Activated CD4-positive, alpha-beta T cell treated with anti-CD3 and anti-CD28 coated beads, Interleukin-2, Interleukin-6, amounts not matched to agents 100 ng/mL and 50 ng/mL, durations not matched to agents 16 hours and 8 hours (primary cell): ENCODE results near the gene URI1.
A peak's percentile ranks its signal among the peaks of the same experiment; 100 is the strongest.
"Not testable (repeated sequence)": the region's sequence is repeated elsewhere in the genome, so short reads cannot be mapped to it uniquely, and the experiment has no call there.

Source experiments
- DNase-seq: peaks from one replicate; pipeline ENCODE4 v3.0.0-alpha.2; 2020

The URI1 gene, protein sequence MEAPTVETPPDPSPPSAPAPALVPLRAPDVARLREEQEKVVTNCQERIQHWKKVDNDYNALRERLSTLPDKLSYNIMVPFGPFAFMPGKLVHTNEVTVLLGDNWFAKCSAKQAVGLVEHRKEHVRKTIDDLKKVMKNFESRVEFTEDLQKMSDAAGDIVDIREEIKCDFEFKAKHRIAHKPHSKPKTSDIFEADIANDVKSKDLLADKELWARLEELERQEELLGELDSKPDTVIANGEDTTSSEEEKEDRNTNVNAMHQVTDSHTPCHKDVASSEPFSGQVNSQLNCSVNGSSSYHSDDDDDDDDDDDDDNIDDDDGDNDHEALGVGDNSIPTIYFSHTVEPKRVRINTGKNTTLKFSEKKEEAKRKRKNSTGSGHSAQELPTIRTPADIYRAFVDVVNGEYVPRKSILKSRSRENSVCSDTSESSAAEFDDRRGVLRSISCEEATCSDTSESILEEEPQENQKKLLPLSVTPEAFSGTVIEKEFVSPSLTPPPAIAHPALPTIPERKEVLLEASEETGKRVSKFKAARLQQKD

DNA sequence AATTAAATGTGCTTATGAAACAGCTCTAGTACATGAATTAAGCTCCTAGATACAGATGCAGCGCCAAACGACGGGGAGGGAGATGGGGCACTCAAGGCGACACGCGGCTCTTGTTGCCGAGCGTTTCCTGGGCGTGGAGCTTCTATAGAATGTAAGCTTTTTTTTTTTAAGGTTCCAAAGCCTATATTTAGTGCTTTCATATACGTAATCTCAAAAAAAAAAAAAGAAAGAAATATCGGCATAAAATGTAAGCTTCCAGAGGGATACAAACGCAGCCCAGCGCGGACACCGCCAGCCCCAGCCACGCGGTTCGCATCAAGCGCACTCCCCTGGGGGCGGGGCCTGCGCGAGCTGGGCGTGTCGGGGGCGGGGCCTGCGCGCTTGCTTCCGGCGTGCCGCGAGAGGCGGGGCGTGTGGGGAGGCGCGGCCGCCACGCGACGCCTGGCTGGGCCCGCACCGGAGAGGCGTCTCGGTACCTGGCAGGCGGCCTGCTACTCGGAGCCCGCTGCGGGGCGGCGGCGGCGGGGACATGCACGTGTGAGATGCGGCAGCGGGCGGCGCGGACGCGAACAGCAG, at the start of gene URI1:
Gene URI1, plus strand, starts transcription at position 412 of the 576 bp plus-strand sequence. CDS start 309 bp downstream, outside the sequence.
- DNase-seq: peak; percentile 96

- no peak for DNase-seq
These were observed 48.3 kb upstream of the URI1 start for GRCh38 chr19:29893606-29894284.

DNA sequence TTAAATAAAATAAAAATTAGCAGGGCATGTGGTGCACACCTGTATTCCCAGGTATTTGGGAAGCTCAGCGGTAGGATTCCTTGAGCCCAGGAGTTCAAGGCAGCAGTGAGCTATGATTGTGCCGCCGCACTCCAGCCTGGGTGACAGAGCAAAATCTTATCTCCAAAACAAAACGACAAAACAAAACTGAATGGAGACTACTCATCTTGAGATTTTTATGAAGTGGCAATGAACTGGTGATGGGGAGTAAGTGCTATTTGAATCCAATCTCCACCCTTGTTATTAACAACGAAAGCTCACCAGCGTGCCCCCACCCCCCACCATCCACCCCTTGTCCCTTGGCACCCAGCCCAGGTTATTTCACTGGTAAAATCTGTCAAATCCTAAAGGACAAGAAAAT, 45.2 kb upstream of the URI1 start:
- DNase-seq: no peak

GRCh38 chr19:29897466-29897865, 44.6 kb upstream of the URI1 start:
- DNase-seq: no peak

GRCh38 chr19:29904017-29904416, 38.0 kb upstream of the URI1 start:
- no peak for DNase-seq

- no peak for DNase-seq
These were observed 32.8 kb upstream of the URI1 start for GRCh38 chr19:29908963-29909944.

- no peak for DNase-seq
These were observed 27.1 kb upstream of the URI1 start for GRCh38 chr19:29914933-29915332.

GRCh38 chr19:29915832-29916231, 26.2 kb upstream of the URI1 start:
- DNase-seq: not testable (repeated sequence)

GRCh38 chr19:29917911-29918310, 24.1 kb upstream of the URI1 start:
- DNase-seq: no peak

DNA sequence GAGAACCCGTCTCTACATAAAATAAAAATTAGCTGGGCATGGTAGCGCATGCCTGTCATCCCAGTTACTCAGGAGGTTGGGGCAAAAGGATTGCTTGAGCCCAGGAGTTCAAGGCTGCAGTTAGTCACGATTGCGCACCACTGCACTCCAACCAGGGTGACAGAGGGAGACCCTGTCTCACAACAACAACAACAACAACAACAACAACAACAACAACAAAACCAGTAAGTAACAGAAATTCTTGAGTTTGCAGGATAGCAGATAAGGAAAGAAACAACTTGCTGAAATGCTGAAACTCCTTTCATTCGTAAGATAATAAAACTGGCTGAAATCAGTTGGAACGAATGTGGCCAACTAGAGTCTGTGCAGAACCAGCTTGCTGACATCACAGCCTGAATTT, 23.1 kb upstream of the URI1 start:
- no peak for DNase-seq

DNA sequence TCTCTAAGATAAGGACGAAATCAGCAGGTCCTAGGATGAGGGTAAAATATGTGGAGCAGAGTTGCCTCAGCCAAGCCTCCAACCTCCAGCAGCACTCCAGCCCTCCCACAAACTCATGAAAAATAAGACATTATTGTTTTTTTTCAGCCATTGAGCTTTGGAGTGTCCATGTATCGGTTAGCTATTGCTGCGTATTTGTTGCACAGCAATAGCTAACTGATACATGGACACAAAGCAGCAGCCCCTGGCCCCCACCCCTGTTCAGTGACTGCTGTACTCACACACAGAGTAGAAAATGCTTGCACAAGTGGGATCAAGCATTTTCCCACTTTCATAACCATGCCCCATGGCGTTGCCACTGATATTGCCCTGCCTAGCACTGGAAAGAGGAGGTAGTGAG, 19.1 kb upstream of the URI1 start:
- no peak for DNase-seq

- no peak for DNase-seq
These were observed 18.4 kb upstream of the URI1 start for GRCh38 chr19:29923653-29924052.

DNA sequence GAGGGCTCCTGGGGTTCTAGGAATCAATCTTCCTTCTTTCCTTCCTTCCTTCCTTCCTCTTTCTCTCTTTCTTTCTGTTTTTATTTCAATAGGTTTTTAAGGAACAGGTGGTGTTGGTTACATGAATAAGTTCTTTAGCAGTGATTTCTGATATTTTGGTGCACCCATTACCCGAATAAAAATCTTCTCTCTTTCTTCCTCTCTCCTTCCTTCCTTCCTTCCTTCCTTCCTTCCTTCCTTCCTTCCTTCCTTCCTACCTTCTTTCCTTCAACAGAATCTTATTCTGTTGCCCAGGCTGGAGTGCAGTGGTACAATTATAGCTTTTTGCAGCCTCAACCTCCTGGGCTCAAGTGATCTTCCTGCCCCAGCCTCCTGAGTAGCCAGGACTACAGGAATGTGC, 16.0 kb upstream of the URI1 start:
- DNase-seq: no peak

GRCh38 chr19:29926801-29927200, 15.2 kb upstream of the URI1 start:
- DNase-seq: no peak

GRCh38 chr19:29927944-29928625, 14.0 kb upstream of the URI1 start:
- no peak for DNase-seq

DNA sequence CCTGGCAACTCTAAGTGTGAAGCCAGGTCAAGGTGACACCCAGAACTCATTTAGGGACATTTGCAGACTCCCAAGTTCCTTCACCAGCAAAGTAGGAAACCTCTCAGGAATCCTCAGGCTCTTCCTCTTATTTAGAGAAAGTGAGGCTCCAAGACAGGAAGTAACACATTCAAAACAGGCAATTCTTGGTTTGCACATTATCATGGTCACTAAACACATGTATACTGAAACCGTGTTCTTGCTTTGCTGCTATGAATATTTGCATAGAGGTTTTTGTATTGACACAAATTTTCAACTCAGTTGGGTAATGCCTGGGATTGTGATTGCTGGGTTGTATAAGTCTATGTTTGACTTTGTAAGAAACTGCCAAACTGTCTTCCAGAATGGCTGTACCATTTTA, 13.2 kb upstream of the URI1 start:
- no peak for DNase-seq

DNA sequence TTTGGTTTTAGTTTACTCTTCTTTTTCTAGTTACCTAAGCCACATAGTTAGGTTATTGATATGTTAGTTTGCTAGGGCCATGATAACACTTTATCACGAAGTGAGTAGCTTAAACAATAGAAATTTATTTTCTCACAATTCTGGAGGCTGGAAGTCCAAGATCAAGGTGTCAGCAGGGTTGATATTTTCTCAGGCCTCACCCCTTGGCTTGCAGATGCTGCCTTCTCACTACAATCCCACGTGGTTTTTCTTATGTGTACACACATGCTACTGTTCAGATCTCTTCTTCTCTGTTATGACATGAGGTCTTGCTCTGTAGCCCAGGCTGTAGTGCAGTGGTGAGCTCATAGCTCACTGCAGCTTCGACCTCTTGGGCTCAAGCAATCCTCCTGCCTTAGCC, 7.8 kb upstream of the URI1 start:
- DNase-seq: no peak

GRCh38 chr19:29934781-29935180, 7.3 kb upstream of the URI1 start:
- no peak for DNase-seq

DNA sequence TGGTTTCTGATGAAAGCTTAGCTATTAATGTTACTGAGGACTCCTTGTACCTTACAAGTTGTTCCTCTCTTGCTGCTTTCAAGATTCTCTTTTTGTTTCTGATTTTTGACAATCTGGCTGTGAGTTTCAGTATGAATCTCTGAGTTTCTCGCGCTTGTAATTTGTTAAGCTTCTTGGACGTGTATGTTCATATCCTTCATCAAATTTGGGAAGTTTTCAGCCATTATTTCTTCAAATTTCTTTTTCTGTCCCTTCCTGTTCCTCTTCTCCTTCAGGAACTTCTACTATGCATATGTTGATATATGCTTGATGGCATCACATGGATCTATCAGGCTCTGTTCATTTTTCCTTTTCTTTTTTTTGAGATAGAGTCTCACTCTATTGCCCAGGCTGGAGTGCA, 5.6 kb upstream of the URI1 start:
- no peak for DNase-seq

DNA sequence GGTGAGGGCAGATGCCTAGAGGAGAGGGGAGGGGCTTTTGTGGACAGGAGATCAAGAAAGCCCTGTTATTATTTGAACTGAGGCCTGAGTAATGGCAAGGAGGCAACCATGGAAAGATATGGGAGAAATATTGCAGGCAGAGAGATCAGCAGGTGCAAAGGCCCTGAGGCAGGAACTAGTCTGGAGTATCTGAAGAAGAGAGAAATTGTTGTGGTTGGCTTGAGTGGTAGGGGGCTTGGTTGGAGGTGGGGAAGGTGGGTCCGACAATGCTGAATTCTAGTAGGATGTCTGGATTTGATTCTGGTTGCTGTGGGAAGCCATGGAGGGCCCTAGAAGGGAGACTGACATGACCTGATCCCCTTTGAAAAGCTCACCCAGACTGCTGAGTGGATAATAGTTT, 2.4 kb upstream of the URI1 start:
- DNase-seq: no peak

DNA sequence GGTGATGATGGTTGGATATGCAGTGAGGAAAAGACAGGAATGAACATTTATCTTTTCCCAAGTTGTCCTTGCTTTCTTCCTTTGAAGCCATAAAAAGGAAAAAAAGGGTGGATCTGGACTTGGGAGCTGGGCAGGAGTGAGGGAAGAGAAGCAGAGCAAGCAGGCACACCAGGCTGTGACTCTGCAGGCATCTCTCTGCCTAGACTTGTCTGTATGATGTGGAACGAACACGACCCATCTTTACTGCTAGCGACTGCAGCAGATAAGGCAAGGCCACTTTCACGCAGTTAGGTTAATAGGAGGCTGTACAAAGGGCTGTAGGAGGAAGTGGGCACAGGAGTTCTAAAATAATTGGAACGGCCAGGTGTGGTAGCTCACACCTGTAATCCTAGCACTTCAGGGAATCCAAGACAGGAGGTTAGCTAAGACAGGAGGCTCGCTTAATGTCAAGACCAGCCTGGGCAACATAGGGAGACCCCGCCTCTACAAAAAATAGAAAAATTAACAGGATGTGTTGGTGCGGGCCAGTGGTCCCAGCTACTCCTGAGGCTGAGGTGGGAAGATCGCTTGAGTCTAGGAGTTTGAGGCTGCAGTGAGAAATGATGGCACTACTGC, 961 bp upstream of the URI1 start:
- no peak for DNase-seq
